Cardiac septum (tissue), 1 donor: Measurements from ENCODE around the gene DNAI1. TPM values are rescaled to one million over a fixed set of nuclear protein-coding genes. Genes with fewer than 3 reads are reported as not detected.
A peak's percentile ranks its signal among the peaks of the same experiment; 100 is the strongest.
"Not testable (repeated sequence)": the region's sequence is repeated elsewhere in the genome, so short reads cannot be mapped to it uniquely, and the experiment has no call there.

Experiments
- DNase-seq: peaks from one replicate; pipeline ENCODE4 v3.0.0-alpha.2; 2020; ENCODE audit warnings: low spot score
- intact Hi-C: fragments of 100-400 bp; cut with DNase I; formaldehyde crosslinking; loops from one replicate; pipeline ENCODE4 v1.14.0; 2022
- long read RNA-seq: library from polyadenylated mRNA; unstranded; transcript quantifications from one replicate; pipeline ENCODE4 v2.0.0, GENCODE V29; 2021
- total RNA-seq: library from RNA; stranded (reverse); fragmentation: NEBNext Ultra II Directional; extraction: Animal tissue kit (Norgen Biotek cat#: 25700); gene quantifications from one replicate; pipeline ENCODE4 v1.2.1, GENCODE V29; 2021
- donor health status: DM: no; HTN: no; CAD: no.

The DNAI1 gene
- total RNA-seq = 0.30 TPM
- long read RNA-seq = 0 reads

DNA sequence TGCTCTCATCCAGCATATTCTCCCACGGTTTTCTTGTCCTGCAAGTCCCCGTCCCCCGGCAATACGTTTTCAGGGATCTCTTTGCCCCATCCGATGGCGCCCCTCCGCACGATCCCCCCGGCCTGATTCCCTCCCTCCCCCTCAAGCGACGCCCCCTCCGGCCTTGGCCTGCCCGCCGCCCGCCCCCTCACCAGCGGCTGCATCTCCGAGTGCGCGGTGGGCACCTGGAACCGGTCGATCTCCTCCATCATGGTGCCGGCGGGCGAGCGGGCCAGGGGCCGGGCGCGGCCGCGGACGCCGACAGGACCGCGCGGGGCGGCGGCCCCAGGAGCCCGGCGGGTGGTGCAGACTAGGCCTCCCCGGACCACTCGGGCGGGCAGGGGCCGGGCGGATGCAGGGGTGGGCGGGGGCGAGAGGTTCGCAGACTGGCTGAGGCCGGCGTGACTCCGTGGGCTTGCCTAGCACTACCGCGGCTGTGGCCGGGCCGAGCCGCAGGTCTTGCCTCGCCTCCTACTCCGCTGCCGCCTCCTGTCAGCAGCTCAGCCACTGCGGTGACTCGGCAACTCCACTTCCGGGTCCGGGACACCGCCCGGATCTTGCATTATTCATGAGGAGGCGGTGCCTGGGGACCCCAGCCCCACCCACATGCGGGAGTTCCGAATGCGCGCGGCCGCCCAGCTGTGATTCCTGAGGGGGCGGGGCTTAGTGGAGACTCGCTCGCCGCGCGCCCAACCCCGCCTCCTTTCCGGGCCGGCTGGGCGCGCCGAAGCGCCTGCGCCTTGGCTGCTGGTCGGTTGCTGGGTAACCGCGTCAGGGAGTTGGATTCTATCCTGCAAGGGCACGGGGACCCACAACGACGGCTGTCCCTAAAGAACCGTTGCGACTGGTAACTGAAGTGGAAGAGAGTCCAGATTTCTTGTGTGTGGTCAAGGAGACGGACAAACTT is at the start of gene DNAI1, which contains the start of gene FAM219A:
Gene DNAI1, plus strand, starts transcription at position 793 of the 946 bp plus-strand sequence. CDS start 201 bp downstream, outside the sequence.
Gene FAM219A, minus strand, starts transcription at position 558 of the 946 bp plus-strand sequence. Its CDS starts 307 bp downstream, at position 251.
- intact Hi-C loops = loop anchor here (5.0 kb wide), 1 partner anchor 154 kb away; the partner anchor contains the start of gene RPP25L

GRCh38 chr9:34409154-34409553 is 49.5 kb upstream of the DNAI1 start:
- DNase-seq = no peak
- intact Hi-C loops = no loop called here

More for the DNA sequence above, at the start of gene DNAI1, which contains the start of gene FAM219A:
- peak; percentile 100 for DNase-seq

- intact Hi-C loops = no loop called here
- no peak for DNase-seq
These were observed 46.3 kb upstream of the DNAI1 start for GRCh38 chr9:34412336-34412735.

GRCh38 chr9:34413231-34413852 is 45.3 kb upstream of the DNAI1 start:
- intact Hi-C loops = no loop called here

DNA sequence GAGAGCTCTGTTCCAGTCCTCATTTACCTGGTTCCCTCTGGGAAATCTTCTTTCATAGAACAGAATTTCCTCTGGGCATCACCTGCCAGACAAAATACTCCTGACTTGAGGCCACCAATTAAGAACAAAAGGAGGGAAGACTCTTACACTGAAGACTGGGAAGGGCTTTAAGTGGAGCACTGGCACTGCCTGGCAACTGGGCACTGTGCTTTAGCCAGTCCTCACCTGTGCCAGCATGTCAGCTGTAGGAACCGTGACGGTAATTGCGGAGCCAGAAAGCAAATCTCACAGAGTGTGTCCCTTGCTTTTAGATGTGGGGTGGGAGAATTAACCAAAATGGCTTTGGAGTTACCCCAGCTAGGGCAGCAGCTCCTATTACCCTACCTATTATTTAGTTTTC is 40.9 kb upstream of the DNAI1 start:
- intact Hi-C loops = no loop called here
- no peak for DNase-seq

More at GRCh38 chr9:34413231-34413852, 45.3 kb upstream of the DNAI1 start:
- DNase-seq = no peak

DNA sequence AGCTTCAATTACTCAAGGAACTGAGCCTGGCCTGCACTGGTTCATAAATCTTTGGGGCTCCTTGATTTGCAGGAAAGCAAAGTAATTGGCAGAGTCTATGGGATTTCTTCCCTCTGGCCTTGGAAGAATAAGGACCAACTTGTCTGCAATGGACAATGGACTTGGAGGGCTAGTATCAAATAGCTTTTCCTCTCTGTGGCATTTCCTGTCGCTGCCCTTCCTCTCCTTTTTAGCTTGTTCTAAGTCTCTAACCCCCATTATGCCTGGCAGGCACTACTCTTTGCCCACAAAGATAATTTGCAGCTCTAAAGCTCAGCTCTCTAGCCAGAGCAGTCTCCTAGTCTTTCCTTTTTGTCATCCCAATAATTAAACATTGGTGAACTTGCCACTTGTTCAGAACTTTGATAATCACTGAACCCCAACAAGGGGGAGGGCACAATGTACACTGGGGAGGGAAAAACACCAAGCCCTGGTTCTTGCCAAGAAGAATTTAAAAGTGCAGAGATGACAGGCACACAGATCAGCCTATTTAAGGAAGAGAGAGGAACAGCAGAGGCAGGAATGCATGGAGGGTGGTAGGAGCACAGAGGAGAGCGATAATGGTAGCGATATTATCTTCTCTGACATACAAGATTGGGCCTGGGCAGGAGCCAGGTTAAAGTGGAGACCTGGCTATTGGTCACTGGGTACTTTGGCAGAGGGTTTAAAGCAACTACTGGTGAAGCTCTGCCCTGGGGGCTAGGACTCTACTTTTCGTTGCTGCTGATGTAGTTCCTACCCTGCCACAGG is 38.7 kb upstream of the DNAI1 start:
- intact Hi-C loops = no loop called here

DNA sequence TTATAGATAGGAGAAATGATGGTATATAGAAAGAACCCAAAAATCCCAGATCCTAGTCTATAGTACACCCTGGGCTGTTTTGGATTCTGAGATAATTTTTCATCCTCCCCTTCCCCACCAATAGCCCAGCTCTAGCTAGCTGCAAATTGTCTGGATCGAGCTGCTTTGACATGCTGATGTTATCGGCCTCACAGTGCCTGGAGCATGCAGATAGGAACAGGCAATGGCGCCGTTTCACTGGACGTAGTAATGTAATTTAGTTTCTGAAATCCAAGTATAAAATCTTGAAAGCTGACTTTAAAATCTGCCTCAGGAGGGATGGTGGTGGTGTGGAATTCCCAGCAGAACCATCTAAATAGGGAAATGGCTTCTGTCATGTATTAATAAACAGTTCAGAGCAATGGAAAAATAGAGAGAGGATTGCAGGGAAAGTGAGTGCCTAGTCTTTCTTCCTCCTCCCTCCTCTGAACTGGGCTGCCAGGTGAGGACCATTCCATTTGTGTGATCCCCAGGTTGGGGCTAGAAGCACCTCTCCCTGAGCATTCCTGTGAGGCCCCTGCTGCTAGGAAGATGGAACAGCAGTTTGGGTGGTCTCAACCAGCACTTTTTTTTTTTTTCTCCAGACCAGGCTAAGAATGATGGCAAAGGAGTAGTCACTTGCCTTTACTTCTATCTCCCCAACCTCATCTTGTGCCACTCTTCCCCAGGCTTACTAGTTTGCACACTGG is 32.1 kb upstream of the DNAI1 start:
- DNase-seq = no peak
- intact Hi-C loops = no loop called here

More for the DNA sequence above, 38.7 kb upstream of the DNAI1 start:
- DNase-seq = peak; percentile 19

GRCh38 chr9:34428325-34428958 is 30.2 kb upstream of the DNAI1 start:
- intact Hi-C loops = no loop called here
- no peak for DNase-seq

GRCh38 chr9:34430843-34431437 is 27.7 kb upstream of the DNAI1 start:
- DNase-seq = peak; percentile 85
- intact Hi-C loops = no loop called here

- intact Hi-C loops = no loop called here
- DNase-seq = no peak
These were observed 26.9 kb upstream of the DNAI1 start for GRCh38 chr9:34431667-34432066.

GRCh38 chr9:34437006-34437925 is 21.3 kb upstream of the DNAI1 start:
- no peak for DNase-seq
- intact Hi-C loops = loop anchor here (1.0 to 5.0 kb wide), 3 partner anchors 63 to 155 kb away; no protein-coding TSS in a partner anchor

DNA sequence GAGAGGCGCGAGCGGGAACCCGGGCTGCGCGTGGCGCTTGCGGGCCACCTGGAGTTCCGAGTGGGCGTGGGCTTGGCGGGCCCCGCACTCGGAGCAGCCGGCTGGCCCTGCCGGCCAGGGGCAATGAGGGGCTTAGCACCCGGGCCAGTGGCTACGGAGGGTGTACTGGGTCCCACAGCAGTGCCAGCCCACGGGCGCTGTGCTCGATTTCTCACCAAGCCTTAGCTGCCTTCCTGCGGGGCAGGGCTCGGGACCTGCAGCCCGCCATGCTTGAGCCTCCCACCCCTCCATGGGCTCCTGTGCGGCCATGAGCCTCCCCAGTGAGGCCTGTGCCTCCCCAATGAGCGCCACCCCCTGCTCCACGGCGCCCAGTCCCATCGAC is 20.7 kb upstream of the DNAI1 start:
- intact Hi-C loops = loop anchor here (1.0 to 5.0 kb wide), 3 partner anchors 62 to 154 kb away; no protein-coding TSS in a partner anchor
- DNase-seq = not testable (repeated sequence)

DNA sequence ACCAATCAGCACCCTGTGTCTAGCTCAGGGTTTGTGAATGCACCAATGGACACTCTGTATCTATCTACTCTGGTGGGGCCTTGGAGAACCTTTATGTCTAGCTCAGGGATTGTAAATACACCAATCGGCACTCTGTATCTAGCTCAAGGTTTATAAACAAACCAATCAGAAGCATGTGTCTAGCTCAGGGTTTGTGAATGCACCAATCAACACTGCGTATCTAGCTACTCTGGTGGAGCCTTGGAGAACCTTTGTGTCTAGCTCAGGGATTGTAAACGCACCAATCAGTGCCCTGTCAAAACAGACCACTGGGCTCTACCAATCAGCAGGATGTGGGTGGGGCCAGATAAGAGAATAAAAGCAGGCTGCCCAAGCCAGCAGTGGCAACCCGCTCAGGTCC is 20.1 kb upstream of the DNAI1 start:
- DNase-seq = not testable (repeated sequence)
- intact Hi-C loops = loop anchor here (5.0 kb wide), 1 partner anchor 154 kb away; no protein-coding TSS in a partner anchor

DNA sequence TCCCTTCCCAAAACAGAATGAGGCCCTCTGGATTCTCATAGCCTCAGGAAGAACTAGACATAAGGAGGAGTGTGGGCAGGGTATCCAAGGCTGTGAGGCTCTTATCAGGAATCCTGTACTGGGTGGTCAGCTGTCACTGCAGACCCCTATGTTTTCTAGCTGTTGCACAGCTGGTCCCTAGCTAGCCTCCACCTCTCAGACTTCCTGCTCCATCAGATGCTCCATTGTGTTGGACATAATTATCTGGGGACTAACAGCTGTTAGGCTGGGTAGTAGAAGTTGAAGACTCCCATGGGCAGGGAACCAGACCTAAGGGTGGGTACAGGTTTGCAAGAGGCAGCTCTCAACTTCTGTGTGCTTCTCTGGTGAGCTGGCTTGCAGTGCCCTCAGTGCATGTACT is 18.6 kb upstream of the DNAI1 start:
- intact Hi-C loops = no loop called here
- DNase-seq = no peak

DNA sequence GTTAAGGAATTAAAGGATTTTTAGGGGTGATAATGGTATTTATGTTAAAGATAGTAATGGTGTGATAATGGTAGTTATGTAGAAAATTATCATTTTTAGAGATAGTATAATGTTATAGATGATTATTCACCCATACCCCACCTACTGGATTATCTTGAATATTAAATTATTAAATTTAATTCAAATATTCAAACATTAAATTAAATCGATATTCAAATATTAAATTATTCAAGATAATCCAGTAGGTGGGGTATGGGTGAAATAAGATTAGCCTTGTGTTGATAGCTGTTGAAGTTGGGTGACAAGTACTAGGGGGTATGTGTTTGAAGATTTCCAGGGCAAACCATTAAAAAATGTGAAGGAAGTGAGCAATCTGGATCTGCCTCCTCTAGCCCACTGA is 15.8 kb upstream of the DNAI1 start:
- intact Hi-C loops = no loop called here
- DNase-seq = no peak

GRCh38 chr9:34443533-34443932 is 15.1 kb upstream of the DNAI1 start:
- no peak for DNase-seq
- intact Hi-C loops = no loop called here

- no peak for DNase-seq
- intact Hi-C loops = no loop called here
These were observed 14.6 kb upstream of the DNAI1 start for GRCh38 chr9:34443976-34444375.
